Neural cell (in vitro differentiated cells): ENCODE results near the gene SBK3.

Source experiments
- CTCF ChIP-seq: fragments of 450-650 bp; IDR thresholded peaks from 2 replicates; pipeline ENCODE4 v1.5.1; 2014; ENCODE audit warnings: antibody characterized with exemption, mild to moderate bottlenecking, moderate library complexity; ENCODE audit not compliant: poor library complexity, severe bottlenecking
- EP300 ChIP-seq: fragments of 450-650 bp; conservative IDR thresholded peaks from 2 replicates; pipeline ENCODE4 v1.6.1; 2014; ENCODE audit warnings: antibody characterized with exemption, mild to moderate bottlenecking, moderate library complexity; ENCODE audit not compliant: poor library complexity, severe bottlenecking
- POLR2AphosphoS5 ChIP-seq: IDR thresholded peaks from 2 replicates; pipeline ENCODE4 v1.6.1; 2012
- REST ChIP-seq: IDR thresholded peaks from 2 replicates; pipeline ENCODE4 v1.6.1; 2012; ENCODE audit warnings: borderline replicate concordance
- TAF1 ChIP-seq: IDR thresholded peaks from 2 replicates; pipeline ENCODE4 v1.6.1; 2012; ENCODE audit warnings: low read depth

- TF ChIP-seq EP300 (no peak), CTCF (no peak), TAF1 (no peak), POLR2AphosphoS5 (no peak), REST (no peak)
Observed at GRCh38 chr19:55590109-55590508, 44.8 kb upstream of the SBK3 start.
